Mucosa of rectum (tissue), 2 donors: ENCODE measurements around the gene GRIK5.
"Not testable (repeated sequence)": the region's sequence is repeated elsewhere in the genome, so short reads cannot be mapped to it uniquely, and the experiment has no call there.

Experiments
- H3K27ac ChIP-seq, 2 donors: one replicate each; pipeline ENCODE4 v1.7.0; 2013; ENCODE audit warnings: inconsistent platforms in 2 of 2, low read depth in 2 of 2, low read length in 2 of 2
- H3K27me3 ChIP-seq, 2 donors: one replicate each; pipeline ENCODE4 v1.7.0; 2013; ENCODE audit warnings: low read length in 2 of 2; ENCODE audit not compliant: control insufficient read depth in 2 of 2, insufficient read depth in 2 of 2
- H3K36me3 ChIP-seq, 2 donors: one replicate each; pipeline ENCODE4 v1.7.0; 2013; ENCODE audit warnings: low read length in 2 of 2; ENCODE audit not compliant: control insufficient read depth in 2 of 2, insufficient read depth in 2 of 2
- H3K4me1 ChIP-seq, 2 donors: one replicate each; pipeline ENCODE4 v1.7.0; 2013; ENCODE audit warnings: low read length in 2 of 2, mild to moderate bottlenecking in 1 of 2; ENCODE audit not compliant: control insufficient read depth in 2 of 2, insufficient read depth in 2 of 2
- H3K4me3 ChIP-seq, 2 donors: one replicate each; pipeline ENCODE4 v1.7.0; 2013; ENCODE audit warnings: low read length in 2 of 2
- H3K9ac ChIP-seq, 2 donors: one replicate each; pipeline ENCODE4 v1.7.0; 2013; ENCODE audit warnings: low read length in 2 of 2, low read depth in 1 of 2, mild to moderate bottlenecking in 1 of 2
- H3K9me3 ChIP-seq, 2 donors: one replicate each; pipeline ENCODE4 v1.7.0; 2013; ENCODE audit warnings: low read length in 2 of 2; ENCODE audit not compliant: control insufficient read depth in 2 of 2
- donor health status: healthy.
- donor health status: Normal muscosa, but diverticular disease.

The GRIK5 gene

DNA sequence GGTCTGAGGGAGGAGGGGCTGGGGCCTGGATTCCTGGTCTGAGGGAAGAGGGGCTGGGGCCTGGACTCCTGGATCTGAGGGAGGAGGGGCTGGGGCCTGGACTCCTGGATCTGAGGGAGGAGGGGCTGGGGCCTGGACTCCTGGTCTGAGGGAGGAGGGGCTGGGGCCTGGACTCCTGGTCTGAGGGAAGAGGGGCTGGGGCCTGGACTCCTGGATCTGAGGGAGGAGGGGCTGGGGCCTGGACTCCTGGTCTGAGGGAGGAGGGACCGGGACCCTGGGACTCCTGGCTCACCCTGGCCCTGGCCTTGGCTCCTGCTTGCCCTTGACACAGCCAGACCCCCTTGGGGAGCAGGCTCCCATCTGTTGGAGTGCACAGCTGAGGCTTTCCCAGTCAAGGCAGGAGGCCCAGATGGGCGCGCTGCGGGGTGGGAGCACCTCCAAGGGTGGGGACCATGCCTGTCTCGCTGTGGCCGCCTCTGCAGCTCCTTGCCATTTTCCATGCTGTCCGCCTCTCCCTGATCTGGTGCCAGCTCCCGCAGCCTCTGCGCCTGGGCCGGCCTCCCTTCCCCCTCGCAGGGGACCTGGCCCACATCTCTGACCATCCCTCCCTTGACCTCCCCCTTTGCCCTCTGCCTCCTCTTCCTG is 78.0 kb downstream of the GRIK5 start:
- peaks cover 28 to 35% of the 10 kb centered on the region in 2 donors for H3K27me3 ChIP-seq
- not testable (repeated sequence) for H3K4me1 ChIP-seq, H3K9me3 ChIP-seq, H3K36me3 ChIP-seq, H3K9ac ChIP-seq, H3K27ac ChIP-seq, H3K4me3 ChIP-seq

DNA sequence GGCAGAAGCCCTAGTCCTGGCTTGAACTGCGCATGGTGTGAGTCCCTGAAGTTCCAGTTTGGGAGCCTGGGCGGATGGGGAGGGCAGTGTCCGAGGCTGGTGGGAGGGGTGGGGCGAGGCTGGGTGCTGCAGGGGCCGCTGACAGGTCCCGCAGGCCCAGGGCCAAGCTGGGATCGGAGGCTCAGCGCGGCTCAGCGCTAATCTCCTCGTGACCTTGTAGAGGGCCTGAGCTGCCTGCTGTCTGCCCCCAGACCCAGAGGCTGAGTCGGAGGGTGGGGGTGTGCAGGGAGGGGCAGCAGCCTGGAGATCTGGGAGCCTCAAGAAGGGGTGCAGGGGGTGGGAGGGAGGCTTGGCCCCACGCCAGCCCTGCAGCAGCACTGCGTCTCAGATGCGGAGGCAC is 79.0 kb downstream of the GRIK5 start:
- H3K4me3 ChIP-seq, result no peak overlapping the region
- H3K9me3 ChIP-seq, result no peaks in the 10 kb centered on the region
- H3K4me1 ChIP-seq, result peaks cover 0 to 4% of the 10 kb centered on the region in 2 donors
- peaks cover 21 to 28% of the 10 kb centered on the region in 2 donors for H3K27me3 ChIP-seq
- H3K27ac ChIP-seq, result no peak overlapping the region
- H3K9ac ChIP-seq, result no peak overlapping the region
- H3K36me3 ChIP-seq, result no peaks in the 10 kb centered on the region

DNA sequence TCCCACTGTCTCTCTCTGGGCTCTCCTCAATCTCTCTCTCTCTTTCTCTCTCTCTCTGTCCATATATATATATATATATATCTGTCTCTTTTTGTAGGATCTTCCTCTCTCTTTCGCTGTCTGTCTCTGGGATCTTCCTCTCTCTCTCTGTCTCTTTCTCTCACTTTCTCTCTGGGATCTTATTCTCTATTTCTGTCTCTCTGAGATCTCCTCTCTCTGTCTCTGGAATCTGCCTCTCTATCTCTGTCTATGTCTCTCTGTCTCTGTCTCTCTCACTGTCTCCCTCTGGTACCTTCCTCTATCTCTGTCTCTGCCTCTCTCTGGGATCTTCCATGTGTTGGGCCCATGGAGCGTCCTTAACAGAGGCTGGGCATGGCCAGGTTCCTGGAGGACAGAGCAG is 79.4 kb downstream of the GRIK5 start:
- H3K4me3 ChIP-seq, result no peak overlapping the region
- H3K36me3 ChIP-seq, result no peaks in the 10 kb centered on the region
- peaks cover 0 to 4% of the 10 kb centered on the region in 2 donors for H3K4me1 ChIP-seq
- H3K27ac ChIP-seq, result no peak overlapping the region
- H3K27me3 ChIP-seq, result peaks cover 17 to 24% of the 10 kb centered on the region in 2 donors
- no peaks in the 10 kb centered on the region for H3K9me3 ChIP-seq
- H3K9ac ChIP-seq, result no peak overlapping the region

DNA sequence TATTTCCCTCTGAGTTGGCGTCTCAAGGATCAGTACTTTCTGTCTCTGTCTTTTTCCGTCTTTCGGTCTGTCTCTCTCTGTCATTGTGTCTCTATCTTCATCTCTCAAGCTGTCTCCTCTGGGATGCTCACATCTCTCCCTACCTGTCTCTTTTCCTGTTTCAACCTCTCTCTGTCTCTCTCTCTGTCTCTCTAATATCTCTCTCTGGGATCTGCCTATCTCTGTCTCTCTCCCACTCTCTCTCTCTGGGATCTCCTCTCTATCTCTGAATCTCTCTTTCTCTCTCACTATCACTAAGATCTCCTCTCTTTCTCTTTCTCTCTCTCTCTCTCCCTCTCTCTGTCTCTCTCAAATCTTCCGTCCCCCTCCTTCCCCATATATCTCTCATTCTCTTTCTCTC is 80.0 kb downstream of the GRIK5 start:
- Histone ChIP-seq H3K36me3 (no peaks in the 10 kb centered on the region), H3K4me3 (no peak overlapping the region), H3K27ac (no peak overlapping the region), H3K9ac (no peak overlapping the region), H3K4me1 (peaks cover 0 to 4% of the 10 kb centered on the region in 2 donors), H3K27me3 (peaks cover 13 to 18% of the 10 kb centered on the region in 2 donors), H3K9me3 (no peaks in the 10 kb centered on the region)

DNA sequence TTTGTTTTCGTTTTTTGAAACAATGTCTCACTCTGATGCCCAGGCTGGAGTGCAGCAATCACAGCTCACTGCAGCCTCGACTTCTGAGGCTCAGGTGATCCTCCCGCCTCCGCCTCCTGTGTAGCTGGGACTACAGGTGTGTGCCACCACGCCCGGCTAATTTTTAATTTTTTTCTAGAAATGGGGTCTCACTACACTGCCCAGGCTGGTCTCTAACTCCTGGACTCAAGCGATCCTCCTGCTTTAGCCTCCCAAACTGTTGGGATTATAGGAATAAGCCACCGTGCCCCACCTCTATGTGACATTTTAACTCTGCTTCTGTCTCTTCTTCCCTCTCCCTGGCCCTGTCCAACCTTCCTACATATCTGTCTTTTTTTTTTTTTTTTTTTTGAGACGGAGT is 81.1 kb downstream of the GRIK5 start:
- H3K27me3 ChIP-seq, result peaks cover 7 to 13% of the 10 kb centered on the region in 2 donors
- H3K4me1 ChIP-seq, result peaks cover 0 to 4% of the 10 kb centered on the region in 2 donors
- H3K9me3 ChIP-seq, result no peaks in the 10 kb centered on the region
- H3K36me3 ChIP-seq, result no peaks in the 10 kb centered on the region
- H3K4me3 ChIP-seq, result no peak overlapping the region
- H3K27ac ChIP-seq, result no peak overlapping the region
- H3K9ac ChIP-seq, result no peak overlapping the region

DNA sequence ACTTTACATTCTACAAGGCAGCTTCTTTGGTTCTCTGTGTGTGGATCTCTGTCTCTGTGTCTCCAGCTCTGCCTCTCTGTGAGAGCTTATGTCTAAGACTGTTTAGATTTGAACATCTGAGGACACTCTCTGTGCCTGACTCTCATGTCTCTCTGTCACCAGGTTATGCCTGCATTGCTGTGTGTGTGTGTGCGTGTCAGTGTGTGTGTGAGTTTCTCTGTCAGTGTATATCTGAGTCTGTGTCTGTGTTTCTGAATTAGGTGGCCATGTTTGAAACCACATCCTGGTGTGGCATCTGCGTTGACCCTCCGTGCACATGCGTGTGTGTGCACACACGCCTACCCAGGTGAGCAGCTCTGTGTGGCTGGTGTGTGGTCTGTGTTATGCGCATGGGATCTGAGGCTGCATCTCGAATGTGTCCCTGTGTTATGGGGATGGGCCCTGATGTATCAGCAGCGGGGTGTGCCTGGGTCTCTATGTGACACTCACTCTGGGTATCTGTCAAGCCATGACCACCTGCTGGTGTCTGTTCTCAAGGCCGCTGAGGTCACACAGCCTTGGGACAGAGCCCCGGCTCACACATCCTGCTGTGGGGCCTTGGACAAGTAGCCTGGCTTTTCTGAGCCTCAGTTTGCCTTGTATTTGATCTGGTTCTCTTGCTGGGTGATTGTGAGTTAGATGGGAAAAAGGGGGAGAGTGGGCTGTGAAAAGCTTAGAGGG is 82.7 kb downstream of the GRIK5 start:
- Histone ChIP-seq H3K9ac (no peak overlapping the region), H3K27ac (no peak overlapping the region)

DNA sequence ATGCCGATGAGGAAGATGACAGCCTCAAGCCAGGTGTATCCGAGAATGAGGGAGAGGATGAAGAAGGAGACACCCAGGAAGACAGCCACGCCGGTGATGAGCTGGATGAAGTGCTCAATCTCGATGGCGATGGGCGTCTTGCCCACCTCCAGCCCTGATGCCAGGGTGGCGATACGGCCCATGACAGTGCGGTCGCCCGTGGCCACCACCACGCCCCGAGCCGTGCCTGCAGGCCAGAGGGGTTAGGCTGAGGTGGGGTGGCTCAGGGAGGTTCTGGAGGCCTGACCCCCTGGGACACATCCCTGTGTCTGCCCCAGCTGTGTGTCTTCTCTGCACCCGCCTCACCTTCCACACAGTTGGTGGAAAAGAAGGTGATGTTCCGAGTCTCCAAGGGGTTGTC is 85.0 kb downstream of the GRIK5 start:
- H3K9ac ChIP-seq, result no peak overlapping the region
- H3K27ac ChIP-seq, result no peak overlapping the region
- H3K9me3 ChIP-seq, result no peaks in the 10 kb centered on the region
- H3K36me3 ChIP-seq, result no peaks in the 10 kb centered on the region
- H3K4me3 ChIP-seq, result no peak overlapping the region
- H3K27me3 ChIP-seq, result no peaks in the 10 kb centered on the region
- H3K4me1 ChIP-seq, result no peaks in the 10 kb centered on the region

More for the DNA sequence above, 82.7 kb downstream of the GRIK5 start:
- Histone ChIP-seq H3K4me1 (no peaks in the 10 kb centered on the region), H3K9me3 (no peaks in the 10 kb centered on the region), H3K4me3 (no peak overlapping the region), H3K36me3 (no peaks in the 10 kb centered on the region), H3K27me3 (peaks cover 0 to 2% of the 10 kb centered on the region in 2 donors)

DNA sequence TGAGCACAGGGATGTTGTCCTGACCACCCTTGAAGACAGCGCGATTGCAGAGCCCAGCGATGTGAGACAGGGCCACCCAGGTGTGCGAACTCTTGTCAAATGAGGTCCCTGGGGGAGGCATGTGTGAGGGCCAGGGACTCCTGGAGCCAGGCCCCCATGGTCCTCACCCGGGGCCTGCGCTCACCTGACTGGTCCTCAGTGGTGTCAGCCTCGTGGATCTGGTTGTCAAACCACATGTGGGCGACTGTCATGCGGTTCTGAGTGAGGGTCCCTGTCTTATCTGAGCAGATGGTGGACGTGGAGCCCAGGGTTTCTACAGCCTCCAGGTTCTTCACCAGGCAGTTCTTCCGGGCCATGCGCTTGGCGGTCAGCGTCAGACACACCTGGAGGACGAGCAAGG is 88.3 kb downstream of the GRIK5 start:
- no peaks in the 10 kb centered on the region for H3K36me3 ChIP-seq
- no peak overlapping the region for H3K27ac ChIP-seq
- H3K4me3 ChIP-seq, result no peak overlapping the region
- no peaks in the 10 kb centered on the region for H3K9me3 ChIP-seq
- no peaks in the 10 kb centered on the region for H3K27me3 ChIP-seq
- H3K9ac ChIP-seq, result no peak overlapping the region
- no peaks in the 10 kb centered on the region for H3K4me1 ChIP-seq

DNA sequence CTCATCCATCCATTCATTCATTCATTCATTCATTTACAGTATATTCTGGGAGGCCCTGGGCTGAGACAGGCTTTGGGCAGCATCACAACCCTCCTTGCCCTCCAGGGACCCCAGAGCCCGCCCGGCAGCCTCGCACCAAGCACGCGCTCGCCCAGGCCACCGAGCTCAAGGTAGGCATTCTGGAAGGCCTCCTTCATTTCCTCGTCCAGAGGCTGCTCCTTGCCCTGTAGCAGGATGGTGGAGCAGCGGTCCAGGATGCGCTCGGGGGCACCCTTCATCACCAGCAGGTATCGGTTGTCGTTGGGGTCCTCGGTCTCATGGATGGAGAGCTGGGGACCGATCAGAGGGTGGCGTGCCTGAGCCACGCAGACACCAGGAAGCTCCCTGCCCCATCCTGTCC is 91.5 kb downstream of the GRIK5 start:
- Histone ChIP-seq H3K4me3 (no peak overlapping the region), H3K27ac (no peak overlapping the region), H3K9ac (no peak overlapping the region), H3K36me3 (no peaks in the 10 kb centered on the region), H3K9me3 (no peaks in the 10 kb centered on the region), H3K27me3 (no peaks in the 10 kb centered on the region), H3K4me1 (no peaks in the 10 kb centered on the region)

DNA sequence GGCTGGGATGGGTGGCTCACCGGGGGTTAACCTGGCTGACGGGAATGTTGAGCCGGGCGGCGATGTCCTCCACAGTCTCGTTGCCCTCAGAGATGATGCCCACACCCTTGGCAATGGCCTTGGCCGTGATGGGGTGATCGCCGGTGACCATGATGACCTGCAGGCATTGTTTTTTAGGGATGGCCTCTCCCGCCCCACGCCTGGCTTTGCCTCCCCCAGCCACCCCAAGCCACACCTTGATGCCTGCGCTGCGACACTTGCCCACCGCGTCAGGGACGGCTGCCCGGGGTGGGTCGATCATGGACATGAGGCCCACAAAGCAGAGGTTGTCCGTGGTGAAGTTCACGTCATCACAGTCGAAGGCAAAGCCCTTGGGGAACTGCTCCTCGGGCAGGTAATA is 92.1 kb downstream of the GRIK5 start:
- H3K9me3 ChIP-seq, result no peaks in the 10 kb centered on the region
- no peaks in the 10 kb centered on the region for H3K4me1 ChIP-seq
- H3K27me3 ChIP-seq, result no peaks in the 10 kb centered on the region
- no peak overlapping the region for H3K27ac ChIP-seq
- H3K4me3 ChIP-seq, result no peak overlapping the region
- H3K9ac ChIP-seq, result no peak overlapping the region
- H3K36me3 ChIP-seq, result no peaks in the 10 kb centered on the region
